GM19438 (cell line): ENCODE results near the gene LRFN5.

Source experiments
- ATAC-seq: cut with Tn5 transposase; IDR thresholded peaks from one replicate; pipeline ENCODE4 v1.9.1; 2021; ENCODE audit warnings: low read depth; ENCODE audit not compliant: unreplicated experiment

LRFN5 gene

GRCh38 chr14:41766772-41767171 is 160.1 kb downstream of the LRFN5 start:
- no peak for ATAC-seq

- no peak for ATAC-seq
Observed at GRCh38 chr14:41773536-41774279, 167.0 kb downstream of the LRFN5 start.

GRCh38 chr14:41782511-41782910 is 175.8 kb downstream of the LRFN5 start:
- ATAC-seq: no peak

GRCh38 chr14:41783403-41783802 is 176.7 kb downstream of the LRFN5 start:
- no peak for ATAC-seq

DNA sequence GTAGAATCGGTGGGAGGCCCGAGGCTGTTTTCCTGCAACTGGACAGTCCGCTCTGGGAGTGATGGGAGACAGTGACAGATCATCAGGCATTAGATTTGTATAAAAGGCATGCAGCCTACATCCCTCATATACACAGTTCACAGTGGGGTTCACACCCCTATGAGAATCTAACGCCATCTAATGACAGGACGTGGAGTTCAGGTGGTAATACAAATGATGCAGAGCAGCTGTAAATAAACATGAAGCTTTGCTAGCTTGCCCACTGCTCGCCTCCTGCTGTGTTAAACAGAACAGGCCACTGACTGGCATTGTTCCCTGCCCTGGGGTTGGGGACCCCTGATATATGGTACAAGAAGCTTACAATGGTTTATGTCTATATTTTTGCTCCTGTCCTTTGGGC is 179.0 kb downstream of the LRFN5 start:
- ATAC-seq: no peak

GRCh38 chr14:41799817-41800216 is 193.1 kb downstream of the LRFN5 start:
- no peak for ATAC-seq

DNA sequence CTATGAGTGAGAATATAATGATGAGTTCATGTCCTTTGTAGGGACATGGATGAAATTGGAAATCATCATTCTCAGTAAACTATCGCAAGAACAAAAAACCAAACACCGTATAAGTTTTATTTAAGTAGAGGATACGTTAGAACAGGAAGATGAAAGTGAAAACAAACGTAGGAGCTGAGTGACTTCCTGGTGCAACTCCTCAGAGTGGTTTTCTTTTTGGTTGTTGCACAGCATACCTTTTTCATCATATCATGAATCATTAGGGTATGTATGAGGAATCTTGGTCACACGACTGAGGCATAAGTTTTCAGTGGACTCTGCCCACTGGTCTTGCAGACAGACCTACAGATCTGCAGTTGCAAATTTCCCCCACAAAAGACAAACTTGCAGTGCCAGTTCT is 199.0 kb downstream of the LRFN5 start:
- ATAC-seq: no peak

- ATAC-seq: no peak
Observed at GRCh38 chr14:41806366-41806975, 199.8 kb downstream of the LRFN5 start.

GRCh38 chr14:41810362-41810761 is 203.7 kb downstream of the LRFN5 start:
- ATAC-seq: no peak

GRCh38 chr14:41817626-41818025 is 210.9 kb downstream of the LRFN5 start:
- ATAC-seq: no peak

GRCh38 chr14:41824441-41824840 is 217.8 kb downstream of the LRFN5 start:
- no peak for ATAC-seq

DNA sequence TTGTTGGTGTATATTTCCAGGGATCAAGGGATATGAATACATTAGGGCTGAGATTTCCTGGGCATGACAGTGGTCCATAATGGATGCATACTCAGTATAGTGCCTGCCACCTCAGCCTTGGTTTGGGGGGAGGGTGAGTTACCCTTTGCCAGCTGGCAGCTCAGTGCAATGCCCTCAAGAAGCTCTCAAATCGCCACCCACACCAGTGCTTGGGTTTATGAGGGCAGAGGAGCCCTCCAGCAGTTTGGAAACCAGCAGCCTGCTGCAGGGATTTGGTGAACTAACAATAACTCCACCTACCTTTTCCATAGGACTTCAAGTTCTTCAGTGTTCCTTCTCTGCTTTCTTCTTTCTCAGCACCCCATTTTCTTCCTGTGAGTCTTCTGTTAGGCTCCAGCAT is 218.9 kb downstream of the LRFN5 start:
- ATAC-seq: no peak

DNA sequence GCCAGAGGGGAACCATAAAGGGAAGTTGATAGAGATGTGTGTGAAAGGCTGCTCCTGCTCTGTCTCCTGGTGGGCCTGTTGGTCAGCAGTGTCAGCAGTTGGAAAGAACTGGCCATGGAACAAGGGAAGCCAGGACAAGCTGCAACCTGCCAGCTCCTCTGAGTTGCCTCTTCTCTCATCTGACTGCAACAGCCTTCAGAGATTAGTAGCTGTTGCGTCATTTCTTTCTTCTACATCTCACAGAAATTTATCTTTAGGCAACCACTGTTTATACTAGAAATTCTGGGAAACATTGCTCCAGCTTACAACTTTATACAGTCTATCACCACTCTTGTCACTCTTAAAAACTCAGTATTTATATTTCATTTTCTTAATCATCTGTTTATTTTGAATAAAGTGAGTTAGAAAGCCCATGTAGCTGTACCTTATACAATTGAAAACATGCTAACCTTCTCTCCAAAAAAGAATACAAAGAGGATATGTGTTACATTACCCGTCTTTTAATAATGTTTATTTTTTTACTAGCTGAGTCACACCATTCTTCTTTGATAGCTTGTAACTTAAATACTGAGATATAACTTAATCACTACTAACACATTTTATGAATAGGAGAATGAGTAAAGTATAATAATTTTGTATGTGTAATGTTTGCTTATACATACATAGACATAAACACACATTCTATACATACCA is 224.2 kb downstream of the LRFN5 start:
- no peak for ATAC-seq

- no peak for ATAC-seq
Observed at GRCh38 chr14:41839661-41840060, 233.0 kb downstream of the LRFN5 start.

DNA sequence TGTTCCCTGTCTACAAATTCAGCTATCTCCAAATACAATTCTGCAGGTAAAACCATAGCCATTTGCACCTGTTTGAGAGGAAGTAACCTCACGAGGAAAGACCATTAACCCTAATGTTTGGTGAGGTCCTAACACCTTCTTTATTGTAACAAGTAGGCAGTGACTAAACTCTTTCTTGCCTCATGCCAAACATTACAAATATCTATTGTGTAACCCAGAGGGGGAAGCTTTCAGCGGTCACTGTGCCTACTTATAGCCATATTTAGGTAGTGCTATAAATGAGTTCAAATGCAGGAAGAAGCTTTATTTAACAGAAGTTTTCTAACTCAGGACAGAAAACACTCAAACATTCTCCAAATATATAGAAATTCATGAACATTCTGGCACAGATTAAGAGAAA is 252.7 kb downstream of the LRFN5 start:
- no peak for ATAC-seq

DNA sequence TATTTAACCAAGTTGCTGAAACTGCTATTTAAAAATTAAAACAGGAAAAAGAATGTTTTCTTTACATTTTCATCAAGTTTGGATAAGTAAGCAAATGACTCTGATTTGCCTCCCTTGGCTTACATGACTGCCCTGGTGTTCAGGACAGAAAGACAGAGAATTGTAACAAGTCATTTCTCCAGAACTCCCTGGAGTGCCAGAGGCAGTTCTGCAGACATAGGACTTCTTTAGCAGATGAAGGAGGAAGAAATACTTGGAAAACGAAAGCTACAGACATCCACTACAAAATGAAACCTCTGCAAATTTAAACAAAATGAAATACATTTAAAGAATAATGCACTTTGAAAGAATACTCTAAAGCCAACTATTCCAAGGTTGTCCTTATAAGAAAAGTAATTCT is 253.9 kb downstream of the LRFN5 start:
- ATAC-seq: no peak

DNA sequence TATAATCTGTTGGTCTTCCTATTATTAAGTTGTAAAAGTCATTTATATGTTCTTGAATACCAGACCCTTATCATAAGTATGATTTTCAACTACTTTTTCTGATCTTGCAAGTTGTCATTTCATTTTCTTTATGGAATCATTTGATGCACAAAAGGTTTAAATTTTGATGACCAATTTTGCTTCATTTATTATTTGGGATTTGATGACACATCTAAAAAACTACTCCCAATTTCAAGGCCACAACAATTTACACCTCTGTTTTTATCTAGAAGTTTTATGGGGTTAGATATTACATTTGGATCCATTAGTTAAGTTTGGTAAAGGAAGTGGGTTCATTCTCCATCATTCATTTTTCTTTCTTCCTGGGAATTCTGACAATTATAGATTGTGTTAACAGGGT is 259.2 kb downstream of the LRFN5 start:
- no peak for ATAC-seq

DNA sequence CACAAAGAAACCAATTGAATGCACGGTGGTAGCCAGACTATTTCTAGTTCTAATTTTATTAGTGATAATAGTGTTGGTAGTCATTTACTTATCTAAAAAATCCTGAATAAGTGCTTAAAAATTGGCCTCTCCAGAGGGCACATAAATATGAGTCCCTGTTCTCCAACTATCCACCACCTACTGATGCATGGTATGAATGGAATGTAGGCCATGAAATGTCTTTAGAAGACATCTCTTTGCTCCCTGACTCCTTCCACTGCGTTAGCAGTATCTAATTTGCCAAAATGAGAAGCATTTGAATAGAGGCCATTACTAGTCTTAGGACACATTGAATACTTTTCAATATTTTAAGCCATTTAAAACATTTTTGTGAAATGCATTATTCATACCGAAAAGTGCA is 261.7 kb downstream of the LRFN5 start:
- ATAC-seq: no peak

- no peak for ATAC-seq
Observed at GRCh38 chr14:41872931-41873685, 266.4 kb downstream of the LRFN5 start.

DNA sequence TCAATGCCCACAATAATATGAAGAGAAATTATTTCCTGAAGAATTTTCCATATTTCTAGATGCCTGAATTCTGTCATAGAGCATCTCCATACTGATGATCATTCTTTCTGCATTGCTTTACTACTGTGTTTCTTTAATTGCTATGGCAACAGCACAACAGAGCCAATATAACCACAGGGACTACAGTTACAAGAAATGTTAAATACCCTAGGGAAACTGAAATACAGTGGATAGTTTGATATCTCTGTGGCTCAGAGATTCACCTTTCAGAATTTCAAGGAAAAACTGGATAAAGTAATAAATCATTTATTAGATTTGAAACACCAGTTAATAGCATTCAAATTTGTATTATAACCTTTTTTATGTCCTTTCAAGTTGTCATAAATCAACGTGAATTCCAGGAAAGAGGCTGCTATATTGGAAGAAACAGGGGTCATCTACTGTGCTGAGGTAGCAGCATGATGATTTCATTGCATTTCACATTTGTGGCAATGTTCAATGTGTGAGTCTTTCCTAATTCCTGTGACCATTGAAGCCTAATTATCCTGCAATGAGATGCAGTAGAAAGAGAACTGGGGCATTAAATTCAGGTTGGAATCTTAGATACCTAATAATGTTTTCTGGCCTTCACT is 267.1 kb downstream of the LRFN5 start:
- no peak for ATAC-seq

DNA sequence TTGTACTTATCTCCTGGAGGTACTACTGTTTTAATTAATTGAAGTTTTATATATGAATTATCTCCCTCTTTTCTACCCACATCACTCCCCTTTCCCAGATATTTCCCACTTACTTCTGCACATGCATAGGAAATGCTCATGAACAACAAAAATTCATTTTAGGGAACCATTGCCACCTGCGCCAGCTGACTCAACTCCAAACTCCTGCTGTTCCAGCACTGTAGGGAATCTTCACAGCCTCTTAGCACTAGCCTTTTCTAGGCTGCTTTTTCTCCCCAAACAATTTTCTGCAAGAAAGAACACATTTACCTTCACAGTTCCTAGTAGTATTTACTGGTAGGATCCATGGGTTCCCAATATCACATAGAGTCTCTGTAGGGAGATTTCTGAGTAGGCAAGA is 268.4 kb downstream of the LRFN5 start:
- ATAC-seq: no peak
